NOMO-1 treated with dmso at 0.1 percent for 144 hours (cell line): ENCODE measurements around the gene NLGN1.

Experiments
- DNase-seq: peaks from one replicate; lab custom pipeline; 2025; ENCODE audit not compliant: unreplicated experiment; lab: John Stamatoyannopoulos, UW

Gene NLGN1

GRCh38 chr3:173750591-173750990 is 353.0 kb downstream of the NLGN1 start:
- DNase-seq, result no peak

GRCh38 chr3:173753593-173753992 is 356.0 kb downstream of the NLGN1 start:
- no peak for DNase-seq

GRCh38 chr3:173755161-173755560 is 357.6 kb downstream of the NLGN1 start:
- DNase-seq, result no peak

- no peak for DNase-seq
Observed at GRCh38 chr3:173761161-173761560, 363.6 kb downstream of the NLGN1 start.

GRCh38 chr3:173762501-173762900 is 365.0 kb downstream of the NLGN1 start:
- no peak for DNase-seq

- DNase-seq, result no peak
Observed at GRCh38 chr3:173770011-173770410, 372.5 kb downstream of the NLGN1 start.

- DNase-seq, result no peak
Observed at GRCh38 chr3:173770796-173771573, 373.4 kb downstream of the NLGN1 start.

GRCh38 chr3:173773800-173774199 is 376.3 kb downstream of the NLGN1 start:
- no peak for DNase-seq

- no peak for DNase-seq
Observed at GRCh38 chr3:173774294-173774693, 376.8 kb downstream of the NLGN1 start.

GRCh38 chr3:173778251-173778650 is 380.7 kb downstream of the NLGN1 start:
- no peak for DNase-seq

GRCh38 chr3:173780067-173780466 is 382.5 kb downstream of the NLGN1 start:
- DNase-seq, result no peak

- no peak for DNase-seq
Observed at GRCh38 chr3:173785004-173785403, 387.5 kb downstream of the NLGN1 start.

GRCh38 chr3:173789530-173790162 is 392.1 kb downstream of the NLGN1 start:
- no peak for DNase-seq

- DNase-seq, result no peak
Observed at GRCh38 chr3:173793963-173794362, 396.4 kb downstream of the NLGN1 start.

GRCh38 chr3:173796405-173796804 is 398.9 kb downstream of the NLGN1 start:
- DNase-seq, result no peak

GRCh38 chr3:173796890-173797289 is 399.3 kb downstream of the NLGN1 start:
- no peak for DNase-seq

GRCh38 chr3:173799060-173799816 is 401.7 kb downstream of the NLGN1 start:
- no peak for DNase-seq

- DNase-seq, result no peak
Observed at GRCh38 chr3:173800154-173800553, 402.6 kb downstream of the NLGN1 start.

- no peak for DNase-seq
Observed at GRCh38 chr3:173814809-173815208, 417.3 kb downstream of the NLGN1 start.

GRCh38 chr3:173819368-173819767 is 421.8 kb downstream of the NLGN1 start:
- DNase-seq, result no peak

GRCh38 chr3:173823911-173824460 is 426.4 kb downstream of the NLGN1 start:
- DNase-seq, result no peak

- no peak for DNase-seq
Observed at GRCh38 chr3:173825730-173826129, 428.2 kb downstream of the NLGN1 start.
